OCI-LY1 (cell line): ENCODE measurements around the gene MRPS14.

ENCODE experiments used
- CTCF ChIP-seq: fragments of 200-600 bp; sonication (generic), shearing (Covaris generic); IDR thresholded peaks from 2 replicates; pipeline ENCODE4 v1.5.1; 2017; ENCODE audit warnings: mild to moderate bottlenecking, antibody characterized with exemption, low read length, moderate library complexity, mixed read lengths
- EZH2 ChIP-seq: fragments of 200-600 bp; sonication (generic), shearing (Covaris generic); IDR thresholded peaks from 2 replicates; pipeline ENCODE4 v1.8.0; 2017; ENCODE audit warnings: borderline replicate concordance, mixed run types, mild to moderate bottlenecking, antibody characterized with exemption, low read length, moderate library complexity, mixed read lengths

- TF ChIP-seq CTCF (no peak), EZH2 (no peak)
These were observed 31.8 kb downstream of the MRPS14 start for GRCh38 chr1:174991473-174991872.
